GM11168 (cell line): Measurements from ENCODE around the gene STX5.
"Not testable (repeated sequence)": the region's sequence is repeated elsewhere in the genome, so short reads cannot be mapped to it uniquely, and the experiment has no call there.

Experiments used
- in situ Hi-C: fragments of 300-500 bp; cut with MboI; formaldehyde crosslinking; loops from one replicate; pipeline ENCODE4 v1.12.0; 2022; ENCODE audit warnings: low sequenced_read_pairs; ENCODE audit not compliant: unreplicated experiment

Gene STX5

DNA sequence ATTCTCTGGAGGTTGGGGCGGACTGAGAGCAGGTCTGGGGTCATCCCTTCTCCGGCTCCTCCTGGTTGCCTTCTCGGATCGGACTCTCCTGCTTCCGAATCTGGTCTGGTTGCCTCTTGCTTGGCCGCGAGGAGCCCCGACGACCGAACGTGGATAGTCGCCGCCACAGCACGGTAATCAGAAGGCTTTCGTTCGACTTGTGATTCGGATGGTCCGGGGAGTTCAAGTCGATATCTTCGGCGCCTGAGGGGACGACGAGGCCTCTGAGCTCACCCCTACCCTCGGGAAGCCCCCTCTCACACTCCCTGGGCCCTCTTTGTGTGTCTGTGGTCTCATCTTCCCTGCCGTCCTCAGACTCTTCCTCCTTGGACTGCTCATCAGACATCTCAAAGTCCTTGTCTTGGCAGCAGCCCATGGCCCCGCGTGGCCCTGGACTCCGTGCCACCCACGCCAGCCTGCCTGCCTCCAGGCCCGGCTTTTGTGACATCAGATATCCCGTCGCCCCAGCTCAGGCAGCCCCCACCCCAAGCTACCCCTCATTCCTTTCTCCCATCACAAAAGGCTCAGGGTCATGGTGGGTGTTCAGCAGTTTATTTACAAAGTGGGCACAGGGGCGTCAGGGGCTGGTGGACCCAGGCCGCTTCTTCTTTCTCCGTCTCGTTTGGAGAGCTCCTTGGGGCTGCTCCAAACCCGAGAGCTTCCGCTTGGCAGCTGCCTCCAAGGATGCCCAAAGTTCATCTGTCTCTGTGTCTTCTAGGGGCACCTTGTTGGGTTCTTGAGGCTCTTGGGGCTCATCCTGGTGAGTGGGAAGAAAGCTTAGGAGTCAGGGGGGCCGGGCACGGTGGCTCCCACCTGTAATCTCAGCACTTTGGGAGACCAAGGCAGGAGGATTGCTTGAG lies 734 bp upstream of the STX5 start, which contains the start of gene TEX54:
TEX54 (minus strand) TSS at position 506 of the 899 bp plus-strand sequence.
- in situ Hi-C loops: no loop called here

DNA sequence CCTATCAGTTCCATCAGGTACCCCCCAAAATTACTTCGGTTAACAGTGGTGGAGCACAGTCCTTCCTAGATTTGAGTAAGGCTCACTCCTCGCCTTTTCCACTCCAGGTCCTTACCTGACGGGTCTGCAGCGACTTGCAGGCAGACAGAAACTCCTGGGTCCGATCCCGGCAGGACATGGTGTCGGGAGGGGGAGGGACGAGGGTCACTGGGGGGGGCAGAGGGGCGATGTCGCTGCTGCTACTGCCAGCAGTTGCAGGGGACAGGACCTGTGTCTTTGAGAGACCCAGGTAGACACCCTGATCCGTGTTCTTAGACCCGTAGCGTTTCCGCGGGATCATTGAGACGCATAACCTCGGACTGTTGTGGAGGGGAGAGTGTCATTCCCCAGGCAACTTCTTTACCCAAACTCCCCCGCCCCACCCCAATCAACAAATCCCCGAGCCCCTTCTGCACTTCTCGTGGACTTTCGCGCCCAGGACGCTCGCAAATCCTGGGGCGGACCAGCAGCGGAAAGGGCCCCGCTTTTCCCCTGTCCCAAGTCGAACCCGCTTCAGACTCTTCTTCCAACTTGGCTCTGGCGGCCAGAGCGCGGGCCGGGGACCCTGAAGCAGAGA lies 839 bp downstream of the STX5 start:
- in situ Hi-C loops: no loop called here

DNA sequence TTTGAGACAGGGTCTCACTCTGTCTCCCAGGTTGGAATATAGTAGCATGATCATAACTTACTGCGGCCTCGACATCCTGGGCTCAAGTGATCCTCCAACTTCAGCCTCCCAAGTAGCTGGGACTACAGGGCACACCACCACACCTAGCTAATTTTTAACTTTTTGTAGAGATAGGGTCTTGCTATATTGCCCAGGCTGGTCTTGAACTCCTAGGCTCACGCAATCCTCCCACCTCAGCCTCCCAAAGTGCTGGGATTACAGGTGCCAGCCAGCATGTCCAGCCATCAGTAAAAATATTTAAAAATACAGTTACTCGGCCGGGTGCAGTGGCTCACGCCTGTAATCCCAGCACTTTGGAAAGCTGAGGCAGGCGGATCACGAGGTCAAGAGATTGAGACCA lies 3.7 kb downstream of the STX5 start:
- in situ Hi-C loops: not testable (repeated sequence)

GRCh38 chr11:62823677-62824076 lies 8.2 kb downstream of the STX5 start:
- in situ Hi-C loops: no loop called here

- in situ Hi-C loops: no loop called here
These were observed 14.7 kb downstream of the STX5 start for GRCh38 chr11:62817129-62817528.

DNA sequence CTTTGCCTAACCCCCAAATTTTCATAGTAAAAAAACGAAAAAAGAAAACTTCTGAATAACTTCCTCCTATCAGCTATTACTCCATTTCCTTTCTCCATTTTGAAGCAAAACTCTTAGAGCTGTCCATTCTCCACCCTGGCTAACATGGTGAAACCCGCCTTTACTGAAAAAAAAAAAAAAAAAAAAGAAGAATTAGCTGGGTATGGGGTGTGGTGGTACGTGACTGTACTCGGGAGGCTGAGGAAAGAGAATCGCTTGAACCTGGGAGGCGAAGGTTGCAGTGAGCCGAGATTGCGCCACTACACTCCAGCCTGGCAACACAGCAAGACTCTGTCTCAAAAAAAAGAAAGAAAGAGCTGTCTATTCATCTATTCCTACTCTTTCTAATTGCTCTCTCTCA lies 15.3 kb downstream of the STX5 start:
- in situ Hi-C loops: no loop called here

DNA sequence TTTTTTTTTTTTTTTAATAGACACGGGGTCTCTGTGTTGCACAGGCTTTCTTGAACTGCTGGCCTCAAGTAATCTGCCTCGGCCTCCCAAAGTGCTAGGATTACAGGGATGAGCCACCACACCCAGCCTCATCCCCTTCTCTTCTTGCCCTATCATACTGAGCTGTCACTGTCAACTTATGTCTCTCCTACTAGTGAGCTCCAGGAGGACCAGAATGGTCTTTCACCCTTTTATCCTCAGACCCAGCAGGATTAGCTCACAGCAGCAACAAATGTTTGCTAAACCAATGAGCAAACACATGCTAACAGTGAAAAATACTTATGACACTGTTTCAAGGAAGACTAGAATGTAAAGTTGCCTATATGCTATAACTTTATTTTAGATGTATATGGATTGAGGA lies 20.2 kb downstream of the STX5 start:
- in situ Hi-C loops: no loop called here

DNA sequence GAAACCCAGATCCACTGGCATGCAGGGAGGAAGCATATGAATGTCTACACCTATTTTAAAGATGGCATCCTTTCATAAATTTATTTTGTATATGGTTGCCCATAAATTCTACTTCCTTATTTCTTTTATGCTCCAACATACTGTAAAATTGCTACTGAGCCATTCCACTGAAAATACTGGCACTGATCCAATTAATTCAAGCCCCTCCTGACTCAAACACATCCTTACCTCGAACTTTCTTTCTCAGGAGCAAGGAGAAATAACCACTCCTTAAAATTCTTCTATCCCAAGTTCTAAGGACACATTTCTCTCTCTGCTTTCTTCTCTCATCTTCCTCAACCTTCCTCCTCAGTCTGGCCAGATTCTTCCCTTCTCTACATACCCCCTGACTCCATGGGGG lies 21.1 kb downstream of the STX5 start:
- in situ Hi-C loops: no loop called here

DNA sequence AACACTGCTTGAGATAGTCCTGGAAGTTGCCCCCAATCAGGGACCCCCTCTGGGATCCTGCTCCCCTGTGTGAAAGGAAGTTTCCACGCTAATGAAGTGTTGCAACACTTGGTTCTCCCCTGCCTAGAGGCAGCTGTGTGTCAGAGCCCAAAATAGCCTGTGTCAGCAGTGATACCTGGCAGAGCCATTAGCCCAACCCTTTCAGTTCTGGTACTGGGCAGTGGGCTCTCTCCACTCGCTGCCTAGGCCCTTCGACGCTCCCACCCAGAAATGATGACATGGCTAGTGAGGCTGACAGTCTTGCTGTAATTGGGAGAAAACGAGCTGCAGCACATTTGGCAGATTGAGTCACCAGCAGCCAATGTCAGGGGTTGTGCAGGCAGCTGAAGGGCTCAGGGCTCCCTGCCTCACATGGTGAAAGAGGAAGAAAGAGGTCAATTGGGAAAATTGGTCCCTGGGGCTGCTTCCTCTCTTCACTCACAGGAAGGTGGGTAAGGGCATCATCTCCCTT lies 25.2 kb downstream of the STX5 start:
- in situ Hi-C loops: no loop called here

DNA sequence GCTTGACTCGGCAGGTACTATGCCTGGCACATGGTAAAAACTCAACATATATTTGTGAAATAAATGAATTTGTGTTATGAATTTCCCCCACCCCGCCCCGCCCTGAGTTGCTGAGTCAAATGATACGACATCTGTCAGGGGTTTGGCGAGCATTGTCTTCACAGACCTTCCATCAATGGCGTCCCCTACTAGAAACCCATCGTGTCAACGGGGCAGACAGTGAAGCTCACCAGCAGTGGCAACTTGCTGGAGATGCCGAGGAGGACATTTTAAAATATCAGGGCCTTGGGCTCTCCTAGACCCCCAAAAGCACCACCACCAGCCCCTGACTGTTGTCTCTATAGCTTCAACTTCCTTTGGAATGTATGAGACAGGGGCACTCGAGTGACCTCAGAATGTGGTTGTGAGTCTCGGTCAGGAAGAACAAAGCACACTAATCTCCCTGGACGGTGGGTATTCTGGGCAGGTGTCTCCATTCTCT lies 25.9 kb downstream of the STX5 start:
- in situ Hi-C loops: no loop called here

GRCh38 chr11:62805076-62805892 lies 26.6 kb downstream of the STX5 start, which contains the start of gene NXF1:
Gene NXF1 (minus strand): TSS chr11:62805440. CDS start chr11:62805356, 84 bp downstream.
- in situ Hi-C loops: no loop called here

DNA sequence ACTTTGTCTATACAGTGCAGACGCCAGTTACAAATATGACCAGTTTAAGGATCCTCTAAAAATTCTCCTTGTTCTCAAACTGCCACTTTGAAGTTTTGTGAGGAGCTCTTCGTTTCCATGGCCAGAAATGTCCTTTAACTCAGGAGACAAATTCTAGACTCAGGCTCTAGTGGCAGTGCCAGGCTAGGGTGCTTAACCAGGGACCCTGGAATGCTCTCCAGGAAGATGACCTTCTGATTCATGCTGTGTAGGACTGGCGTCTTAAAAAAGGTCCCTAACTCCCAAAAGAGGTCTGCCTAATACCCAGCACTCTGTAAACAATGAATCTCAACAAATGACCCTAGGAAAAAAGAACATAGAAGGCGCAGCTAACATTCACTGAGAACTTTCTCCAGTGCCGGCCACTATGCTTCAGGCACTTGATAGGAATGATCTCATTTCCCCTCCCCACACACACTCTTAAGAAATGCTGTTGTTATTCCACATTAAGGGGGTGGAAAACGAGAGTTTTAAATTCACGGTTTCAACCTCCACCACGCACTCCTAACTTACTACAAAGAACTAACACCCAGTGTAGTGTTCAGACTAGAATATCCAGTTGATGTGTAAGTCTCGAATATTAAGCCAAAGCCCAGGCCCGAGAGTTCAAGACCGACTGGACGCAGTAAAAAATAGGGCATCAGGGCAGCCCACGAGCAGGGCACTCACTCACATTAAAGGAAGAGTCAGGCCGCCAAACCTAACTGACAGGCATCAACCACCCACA lies 27.4 kb downstream of the STX5 start:
- in situ Hi-C loops: no loop called here

DNA sequence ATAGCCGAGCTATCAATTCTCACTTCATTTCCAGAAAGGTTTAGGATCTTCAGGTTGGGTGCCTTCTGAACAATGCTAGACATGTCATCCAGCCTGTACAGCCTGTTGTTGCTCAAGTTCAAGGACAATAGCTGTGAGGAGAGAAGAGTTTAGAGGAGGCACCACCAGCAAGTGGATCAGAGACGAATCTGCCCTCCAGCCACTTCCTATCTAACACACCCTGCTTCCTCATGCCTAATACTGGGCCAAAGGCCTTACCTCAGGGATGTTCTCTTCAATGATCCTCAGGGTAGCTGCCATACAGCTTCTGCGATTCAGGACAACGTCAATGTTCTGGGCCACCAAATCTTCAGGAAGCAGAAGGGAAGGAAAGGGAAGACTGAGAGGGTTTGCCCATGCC lies 30.8 kb downstream of the STX5 start:
- in situ Hi-C loops: no loop called here

GRCh38 chr11:62799486-62799885 lies 32.4 kb downstream of the STX5 start:
- in situ Hi-C loops: no loop called here

DNA sequence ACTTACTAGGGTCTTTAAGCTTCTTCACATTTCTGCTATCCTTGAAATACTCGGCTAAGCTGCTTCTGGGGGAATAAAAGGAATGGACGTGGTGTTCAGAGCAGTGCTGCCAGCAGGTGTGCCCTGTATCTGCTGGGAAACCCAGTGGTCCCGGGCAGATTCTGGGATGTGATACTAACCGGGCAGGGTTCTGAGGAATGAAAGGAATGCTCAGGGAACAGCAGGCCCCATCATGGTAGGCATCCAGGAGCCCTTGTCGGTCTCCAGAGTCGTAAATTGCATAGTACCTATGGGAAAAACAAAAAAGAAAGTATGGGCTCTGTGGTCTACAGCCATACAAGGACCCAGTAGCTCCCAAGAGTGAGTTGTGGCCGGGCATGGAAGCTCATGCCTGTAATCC lies 35.6 kb downstream of the STX5 start:
- in situ Hi-C loops: no loop called here

DNA sequence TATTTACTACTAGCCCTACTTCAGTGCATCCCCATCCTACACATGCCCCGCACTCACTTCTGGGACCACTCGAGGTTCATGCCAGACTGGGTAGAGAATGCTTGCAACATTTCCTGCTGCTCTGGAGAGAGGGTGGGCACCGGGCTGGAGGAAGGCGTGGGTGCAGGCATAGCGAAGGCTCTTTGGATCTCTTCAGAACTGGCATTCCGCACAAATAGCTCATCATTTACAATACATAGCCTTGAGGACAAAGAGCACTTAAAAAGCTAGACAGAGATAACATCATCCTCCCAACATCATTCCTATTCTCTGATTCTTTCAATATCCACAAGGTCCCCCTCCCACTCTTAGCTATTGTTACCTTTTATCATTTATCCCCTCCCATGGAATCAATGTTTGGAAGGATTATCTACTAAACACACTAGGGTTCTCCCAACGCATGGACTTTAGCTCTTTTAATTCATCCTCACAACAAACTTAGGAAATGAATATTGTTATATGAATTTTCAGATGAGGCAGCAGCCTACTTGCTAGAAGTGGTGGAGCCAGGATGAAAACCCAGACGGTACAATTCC lies 37.6 kb downstream of the STX5 start:
- in situ Hi-C loops: no loop called here

- in situ Hi-C loops: no loop called here
These were observed 39.7 kb downstream of the STX5 start for GRCh38 chr11:62792202-62792575.

GRCh38 chr11:62791501-62792201 lies 40.2 kb downstream of the STX5 start, which contains the start of gene TMEM223:
Gene TMEM223 (minus strand): TSS chr11:62792006. CDS start chr11:62791994, 12 bp downstream.
- in situ Hi-C loops: no loop called here

DNA sequence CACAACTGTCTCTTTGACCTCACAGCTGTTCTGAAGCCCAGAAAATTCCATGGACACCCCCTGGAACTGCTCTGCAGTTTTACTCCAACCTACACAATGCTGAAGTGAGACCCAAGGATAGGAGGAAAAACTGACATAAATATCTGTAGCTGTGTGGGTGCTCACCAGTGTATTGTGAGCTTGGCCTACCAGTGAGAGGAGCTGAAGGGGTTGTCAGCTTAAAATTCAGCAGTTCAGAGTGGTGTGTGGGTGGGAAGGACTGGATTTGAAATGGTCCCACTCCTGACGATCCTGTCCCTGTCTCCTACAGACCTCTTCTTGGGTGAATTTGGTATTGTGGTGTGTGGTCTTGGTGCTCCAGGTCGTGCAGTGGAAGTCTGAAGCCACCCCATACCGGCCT lies 42.3 kb downstream of the STX5 start:
- in situ Hi-C loops: no loop called here
